ENCODE data around the gene IL1RL2. TPM values are rescaled to one million over a fixed set of nuclear protein-coding genes. Genes with fewer than 3 reads are reported as not detected.

IL1RL2 gene
- total RNA-seq, 1 experiment from 2014 or later, result not detected

GRCh38 chr2:102181376-102181775, 5.4 kb upstream of the IL1RL2 start:
- H3K4me3 ChIP-seq (replicated peaks in 1 of 2; ENCODE audit: low read depth in 1 of 2, low read length in 2 of 2), result no peak overlapping the region
- ChIA-PET POLR2A (no interaction called here), CTCF (no interaction called here), RAD21 (ENCODE audit: low non-redundant PET in 1 of 2, low total read pairs in 2 of 2, uncharacterized antibody in 2 of 2, unreplicated experiment in 2 of 2) (no interaction called here)
- H3K4me2 ChIP-seq (ENCODE audit: low read length), result no peak overlapping the region
- no TSS peak for BruUV-seq (replicated peaks)
- intact Hi-C loops (cut with micrococcal nuclease), result no loop called here
- H2AFZ ChIP-seq (ENCODE audit: low read depth, low read length, poor library complexity, severe bottlenecking), result no peak overlapping the region
- no peaks in the 10 kb centered on the region for H3K9me3 ChIP-seq (ENCODE audit: control insufficient read depth in 1 of 2, insufficient read depth in 1 of 2, low read depth in 1 of 2, low read length in 2 of 2)
- H3K9me2 ChIP-seq (ENCODE audit: insufficient read depth), result no peaks in the 10 kb centered on the region
- H3K27ac ChIP-seq (ENCODE audit: low read depth, low read length), result no peak overlapping the region
- ATAC-seq (no peak), DNase-seq (ENCODE audit: low read depth, low spot score) (no peak)
- TF ChIP-seq POLR2A (IDR thresholded peaks at IDR 0.05; ENCODE audit: borderline replicate concordance, extremely low read depth, insufficient read depth, insufficient read length), result no peak
- TF ChIP-seq EZH2phosphoT487 (IDR thresholded peaks at IDR 0.05; ENCODE audit: borderline replicate concordance), result no peak
- TF ChIP-seq CBX3 (IDR thresholded peaks at IDR 0.05; ENCODE audit: low read depth), result no peak
- TF ChIP-seq SP1 (IDR thresholded peaks at IDR 0.05; ENCODE audit: low read depth), result no peak
- TF ChIP-seq YY1 (IDR thresholded peaks at IDR 0.05; ENCODE audit: extremely low read depth, insufficient replicate concordance, low read depth, low read length), result no peak
- TF ChIP-seq CEBPB (IDR thresholded peaks at IDR 0.05; ENCODE audit: low read depth), result no peak
- TF ChIP-seq EGR1 (IDR thresholded peaks at IDR 0.05; ENCODE audit: low read depth), result no peak
- no peak for TF ChIP-seq TCF7L2 (IDR thresholded peaks at IDR 0.05; ENCODE audit: borderline replicate concordance, extremely low read depth, insufficient read depth, insufficient read length)
- H4K20me1 ChIP-seq (ENCODE audit: insufficient read depth), result no peaks in the 10 kb centered on the region
- no peaks in the 10 kb centered on the region for H3K4me1 ChIP-seq (ENCODE audit: control insufficient read depth in 1 of 2, insufficient read depth in 2 of 2, low read length in 2 of 2)
- H3K27me3 ChIP-seq (ENCODE audit: insufficient read depth, low read length), result no peaks in the 10 kb centered on the region
- H3K9ac ChIP-seq (ENCODE audit: low read length), result no peak overlapping the region
- no peaks in the 10 kb centered on the region for H3K79me2 ChIP-seq (ENCODE audit: insufficient read depth, low read length)
- H3K36me3 ChIP-seq (ENCODE audit: control insufficient read depth in 1 of 2, insufficient read depth in 2 of 2, low read length in 2 of 2), result no peaks in the 10 kb centered on the region

- ChIA-PET POLR2A (no interaction called here), CTCF (interaction anchor here (2.1 kb wide), 1 partner anchor 59 kb away, joined by 6 read pairs; no protein-coding TSS in a partner anchor), RAD21 (ENCODE audit: low non-redundant PET in 1 of 2, low total read pairs in 2 of 2, uncharacterized antibody in 2 of 2, unreplicated experiment in 2 of 2) (no interaction called here)
- Histone ChIP-seq H3K4me3 (replicated peaks in 1 of 2; ENCODE audit: low read depth in 1 of 2, low read length in 2 of 2) (no peak overlapping the region), H2AFZ (ENCODE audit: low read depth, low read length, poor library complexity, severe bottlenecking) (no peak overlapping the region), H3K9me3 (ENCODE audit: control insufficient read depth in 1 of 2, insufficient read depth in 1 of 2, low read depth in 1 of 2, low read length in 2 of 2) (no peaks in the 10 kb centered on the region), H3K9me2 (ENCODE audit: insufficient read depth) (no peaks in the 10 kb centered on the region), H3K4me1 (ENCODE audit: control insufficient read depth in 1 of 2, insufficient read depth in 2 of 2, low read length in 2 of 2) (no peaks in the 10 kb centered on the region), H3K79me2 (ENCODE audit: insufficient read depth, low read length) (no peaks in the 10 kb centered on the region), H3K36me3 (ENCODE audit: control insufficient read depth in 1 of 2, insufficient read depth in 2 of 2, low read length in 2 of 2) (no peaks in the 10 kb centered on the region), H3K4me2 (ENCODE audit: low read length) (no peak overlapping the region), H3K9ac (ENCODE audit: low read length) (no peak overlapping the region), H4K20me1 (ENCODE audit: insufficient read depth) (no peaks in the 10 kb centered on the region), H3K27ac (ENCODE audit: low read depth, low read length) (no peak overlapping the region), H3K27me3 (ENCODE audit: insufficient read depth, low read length) (no peaks in the 10 kb centered on the region)
- ATAC-seq (no peak), DNase-seq (ENCODE audit: low read depth, low spot score) (no peak)
- no peak for TF ChIP-seq SIN3A (IDR thresholded peaks at IDR 0.05; ENCODE audit: low read depth)
- no peak for TF ChIP-seq ZFX (IDR thresholded peaks at IDR 0.05)
- no peak for TF ChIP-seq RAD21 (IDR thresholded peaks at IDR 0.05; ENCODE audit: low read depth)
- no peak for TF ChIP-seq EGR1 (IDR thresholded peaks at IDR 0.05; ENCODE audit: low read depth)
- no peak for TF ChIP-seq ATF3 (IDR thresholded peaks at IDR 0.05)
- no peak for TF ChIP-seq TCF7L2 (IDR thresholded peaks at IDR 0.05; ENCODE audit: borderline replicate concordance, extremely low read depth, insufficient read depth, insufficient read length)
- no peak for TF ChIP-seq SP1 (IDR thresholded peaks at IDR 0.05; ENCODE audit: low read depth)
- no peak for TF ChIP-seq CBX3 (IDR thresholded peaks at IDR 0.05; ENCODE audit: low read depth)
- TF ChIP-seq ELF1 (IDR thresholded peaks at IDR 0.05; ENCODE audit: borderline replicate concordance, low read depth), result no peak
- no TSS peak for BruUV-seq (replicated peaks)
- intact Hi-C loops (cut with micrococcal nuclease), result no loop called here
These were observed 4.7 kb upstream of the IL1RL2 start for GRCh38 chr2:102181919-102182635.

All from HCT116 (cell line).